OCI-LY1 (cell line): ENCODE results near the gene STMP1.

ENCODE experiments used
- CTCF ChIP-seq: fragments of 200-600 bp; sonication (generic), shearing (Covaris generic); IDR thresholded peaks from 2 replicates; pipeline ENCODE4 v1.5.1; 2017; ENCODE audit warnings: mild to moderate bottlenecking, antibody characterized with exemption, low read length, moderate library complexity, mixed read lengths
- EZH2 ChIP-seq: fragments of 200-600 bp; sonication (generic), shearing (Covaris generic); IDR thresholded peaks from 2 replicates; pipeline ENCODE4 v1.8.0; 2017; ENCODE audit warnings: borderline replicate concordance, mixed run types, mild to moderate bottlenecking, antibody characterized with exemption, low read length, moderate library complexity, mixed read lengths

GRCh38 chr7:135683609-135684008, 21.3 kb downstream of the STMP1 start:
- no peak for TF ChIP-seq CTCF
- no peak for TF ChIP-seq EZH2
